GM20000 (cell line): ENCODE data around the gene CPT1B.

Experiments
- DNase-seq: peaks from one replicate; pipeline ENCODE4 v3.0.0; 2012; ENCODE audit warnings: low spot score
- CTCF ChIP-seq: IDR thresholded peaks from 2 replicates; pipeline ENCODE4 v1.5.1; 2012; ENCODE audit warnings: mild to moderate bottlenecking, control low read depth; ENCODE audit errors: extremely low read depth, missing control alignments

The CPT1B gene

GRCh38 chr22:50526108-50526833, 52.0 kb downstream of the CPT1B start:
- TF ChIP-seq CTCF, result peak; percentile 61
- peak; percentile 92 for DNase-seq

- no peak for DNase-seq
- no peak for TF ChIP-seq CTCF
These were observed 52.4 kb downstream of the CPT1B start for GRCh38 chr22:50525858-50526107.

- DNase-seq, result peak; percentile 99
- TF ChIP-seq CTCF, result peak; percentile 40
These were observed 52.9 kb downstream of the CPT1B start, which contains the start of gene SCO2 for GRCh38 chr22:50525104-50525857. Gene SCO2 (minus strand): TSS chr22:50525598. CDS start chr22:50524411, 1,187 bp downstream.

GRCh38 chr22:50524676-50525103, 53.5 kb downstream of the CPT1B start:
- no peak for DNase-seq
- TF ChIP-seq CTCF, result no peak

GRCh38 chr22:50523806-50524675, 54.2 kb downstream of the CPT1B start:
- DNase-seq, result no peak
- TF ChIP-seq CTCF, result no peak

GRCh38 chr22:50523458-50523805, 54.8 kb downstream of the CPT1B start:
- no peak for TF ChIP-seq CTCF

More at GRCh38 chr22:50523458-50523805, 54.8 kb downstream of the CPT1B start:
- DNase-seq, result no peak
